ENCODE data around the gene PRPSAP1.
"Not testable (repeated sequence)": the region's sequence is repeated elsewhere in the genome, so short reads cannot be mapped to it uniquely, and the experiment has no call there.

Gene PRPSAP1

GRCh38 chr17:76382803-76383545, 29.3 kb upstream of the PRPSAP1 start:
- peak; percentile 81 for DNase-seq

- no peak for DNase-seq
Observed at GRCh38 chr17:76382351-76382802, 28.7 kb upstream of the PRPSAP1 start.

- no peak for DNase-seq
Observed at GRCh38 chr17:76381633-76382350, 28.1 kb upstream of the PRPSAP1 start.

GRCh38 chr17:76379646-76380376, 26.1 kb upstream of the PRPSAP1 start:
- no peak for DNase-seq

- DNase-seq, result no peak
Observed at GRCh38 chr17:76379275-76379641, 25.5 kb upstream of the PRPSAP1 start.

GRCh38 chr17:76378548-76379274, 25.0 kb upstream of the PRPSAP1 start:
- DNase-seq, result no peak

- DNase-seq, result no peak
Observed at GRCh38 chr17:76376318-76377133, 22.8 kb upstream of the PRPSAP1 start.

GRCh38 chr17:76371656-76372628, 18.2 kb upstream of the PRPSAP1 start:
- no peak for DNase-seq

- DNase-seq, result no peak
Observed at GRCh38 chr17:76370261-76370993, 16.7 kb upstream of the PRPSAP1 start.

GRCh38 chr17:76369804-76370203, 16.1 kb upstream of the PRPSAP1 start:
- no peak for DNase-seq

GRCh38 chr17:76369379-76369778, 15.7 kb upstream of the PRPSAP1 start:
- no peak for DNase-seq

- DNase-seq, result no peak
Observed at GRCh38 chr17:76368545-76368944, 14.8 kb upstream of the PRPSAP1 start.

- no peak for DNase-seq
Observed at GRCh38 chr17:76367642-76368041, 13.9 kb upstream of the PRPSAP1 start.

GRCh38 chr17:76366247-76366646, 12.5 kb upstream of the PRPSAP1 start:
- DNase-seq, result no peak

GRCh38 chr17:76365256-76365903, 11.7 kb upstream of the PRPSAP1 start:
- no peak for DNase-seq

GRCh38 chr17:76363107-76363842, 9.6 kb upstream of the PRPSAP1 start:
- DNase-seq, result no peak

GRCh38 chr17:76360461-76360860, 6.7 kb upstream of the PRPSAP1 start:
- DNase-seq, result no peak

- not testable (repeated sequence) for DNase-seq
Observed at GRCh38 chr17:76359776-76360175, 6.1 kb upstream of the PRPSAP1 start.

- no peak for DNase-seq
Observed at GRCh38 chr17:76359375-76359774, 5.7 kb upstream of the PRPSAP1 start.
